Measurements from ENCODE around the gene TCF4. TPM values are rescaled to one million over a fixed set of nuclear protein-coding genes. Genes with fewer than 3 reads are reported as not detected.

The TCF4 gene
- total and polyA plus RNA-seq, 4 donors, result 4.3 to 15.3 (median 11.5) TPM

DNA sequence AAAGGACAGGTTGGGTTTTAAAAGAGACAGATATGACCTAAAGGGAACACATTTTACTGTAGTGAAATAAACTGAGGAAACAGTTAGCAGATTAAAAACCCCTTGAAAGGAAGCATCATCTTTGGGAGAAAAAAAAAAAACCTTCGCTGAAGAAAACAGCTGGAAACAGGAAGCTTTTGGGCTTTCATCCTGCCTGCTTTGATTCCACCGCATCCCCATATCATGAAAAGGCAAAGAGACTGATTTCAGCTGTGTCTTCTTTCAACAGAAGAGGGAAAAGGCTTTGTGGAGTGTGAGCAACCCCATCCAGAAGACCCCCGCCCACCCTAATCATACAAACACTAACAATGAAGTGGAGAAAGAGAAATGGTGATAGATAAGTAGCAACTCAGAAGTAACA lies 86.4 kb downstream of the TCF4 start (continued):
- TF ChIP-seq, protein P1, sequence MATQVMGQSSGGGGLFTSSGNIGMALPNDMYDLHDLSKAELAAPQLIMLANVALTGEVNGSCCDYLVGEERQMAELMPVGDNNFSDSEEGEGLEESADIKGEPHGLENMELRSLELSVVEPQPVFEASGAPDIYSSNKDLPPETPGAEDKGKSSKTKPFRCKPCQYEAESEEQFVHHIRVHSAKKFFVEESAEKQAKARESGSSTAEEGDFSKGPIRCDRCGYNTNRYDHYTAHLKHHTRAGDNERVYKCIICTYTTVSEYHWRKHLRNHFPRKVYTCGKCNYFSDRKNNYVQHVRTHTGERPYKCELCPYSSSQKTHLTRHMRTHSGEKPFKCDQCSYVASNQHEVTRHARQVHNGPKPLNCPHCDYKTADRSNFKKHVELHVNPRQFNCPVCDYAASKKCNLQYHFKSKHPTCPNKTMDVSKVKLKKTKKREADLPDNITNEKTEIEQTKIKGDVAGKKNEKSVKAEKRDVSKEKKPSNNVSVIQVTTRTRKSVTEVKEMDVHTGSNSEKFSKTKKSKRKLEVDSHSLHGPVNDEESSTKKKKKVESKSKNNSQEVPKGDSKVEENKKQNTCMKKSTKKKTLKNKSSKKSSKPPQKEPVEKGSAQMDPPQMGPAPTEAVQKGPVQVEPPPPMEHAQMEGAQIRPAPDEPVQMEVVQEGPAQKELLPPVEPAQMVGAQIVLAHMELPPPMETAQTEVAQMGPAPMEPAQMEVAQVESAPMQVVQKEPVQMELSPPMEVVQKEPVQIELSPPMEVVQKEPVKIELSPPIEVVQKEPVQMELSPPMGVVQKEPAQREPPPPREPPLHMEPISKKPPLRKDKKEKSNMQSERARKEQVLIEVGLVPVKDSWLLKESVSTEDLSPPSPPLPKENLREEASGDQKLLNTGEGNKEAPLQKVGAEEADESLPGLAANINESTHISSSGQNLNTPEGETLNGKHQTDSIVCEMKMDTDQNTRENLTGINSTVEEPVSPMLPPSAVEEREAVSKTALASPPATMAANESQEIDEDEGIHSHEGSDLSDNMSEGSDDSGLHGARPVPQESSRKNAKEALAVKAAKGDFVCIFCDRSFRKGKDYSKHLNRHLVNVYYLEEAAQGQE (IDR thresholded peaks at IDR 0.05), result no peak
- no peak for TF ChIP-seq FOXA1 (IDR thresholded peaks at IDR 0.05)
- no peak for TF ChIP-seq GABPA (IDR thresholded peaks at IDR 0.05 in 1 of 2, conservative IDR thresholded peaks at IDR 0.05 in 1 of 2)
- TF ChIP-seq, protein P2, sequence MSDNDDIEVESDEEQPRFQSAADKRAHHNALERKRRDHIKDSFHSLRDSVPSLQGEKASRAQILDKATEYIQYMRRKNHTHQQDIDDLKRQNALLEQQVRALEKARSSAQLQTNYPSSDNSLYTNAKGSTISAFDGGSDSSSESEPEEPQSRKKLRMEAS (IDR thresholded peaks at IDR 0.05), result no peak
- TF ChIP-seq SP1 (IDR thresholded peaks at IDR 0.05), result no peak

- Histone ChIP-seq H3K4me1 (ENCODE audit: control insufficient read depth in 4 of 4, insufficient read depth in 4 of 4, low read length in 3 of 4) (no peaks in the 10 kb centered on the region), H3K9me3 (ENCODE audit: control insufficient read depth in 4 of 4, low read length in 3 of 4) (no peaks in the 10 kb centered on the region), H3K27me3 (ENCODE audit: control insufficient read depth in 4 of 4, insufficient read depth in 4 of 4, low read length in 3 of 4) (no peaks in the 10 kb centered on the region), H3K27ac (ENCODE audit: low read depth in 1 of 2, low read length in 2 of 2) (peak overlapping the region; percentile 4 to 19), H3K4me3 (ENCODE audit: low read depth in 1 of 3, low read length in 3 of 3) (no peak overlapping the region), H3K9ac (ENCODE audit: low read depth in 1 of 2, low read length in 2 of 2) (no peak overlapping the region), H3K36me3 (ENCODE audit: control insufficient read depth in 4 of 4, insufficient read depth in 3 of 4, low read depth in 1 of 4, low read length in 3 of 4) (no peaks in the 10 kb centered on the region)
- WGBS, result 61% methylated on average over 4 of the region's 4 CpGs
- TF ChIP-seq TAF1 (conservative IDR thresholded peaks at IDR 0.05), result no peak
- TF ChIP-seq RAD21 (IDR thresholded peaks at IDR 0.05), result peak; percentile 12 to 18
- TF ChIP-seq YY1 (IDR thresholded peaks at IDR 0.05), result no peak
- TF ChIP-seq HNF4A (conservative IDR thresholded peaks at IDR 0.05), result no peak
- TF ChIP-seq, protein P1 (IDR thresholded peaks at IDR 0.05), result no peak
- TF ChIP-seq NR2F2 (IDR thresholded peaks at IDR 0.05), result no peak
- no peak for TF ChIP-seq FOXA1 (IDR thresholded peaks at IDR 0.05)
- TF ChIP-seq GABPA (IDR thresholded peaks at IDR 0.05 in 1 of 2, conservative IDR thresholded peaks at IDR 0.05 in 1 of 2), result no peak
- no peak for TF ChIP-seq EGR1 (IDR thresholded peaks at IDR 0.05; ENCODE audit: low read depth in 2 of 2)
- peak in 1 of 2 donors; percentile 68 for TF ChIP-seq JUND (IDR thresholded peaks at IDR 0.05)
- TF ChIP-seq FOXA2 (IDR thresholded peaks at IDR 0.05), result no peak
- no peak for TF ChIP-seq ATF3 (IDR thresholded peaks at IDR 0.05)
- TF ChIP-seq HNF4G (IDR thresholded peaks at IDR 0.05), result no peak
- TF ChIP-seq CTCF (IDR thresholded peaks at IDR 0.05; ENCODE audit: low read depth, low read length, missing input control), result no peak
- TF ChIP-seq, protein P2 (IDR thresholded peaks at IDR 0.05), result no peak
- TF ChIP-seq, protein P3, sequence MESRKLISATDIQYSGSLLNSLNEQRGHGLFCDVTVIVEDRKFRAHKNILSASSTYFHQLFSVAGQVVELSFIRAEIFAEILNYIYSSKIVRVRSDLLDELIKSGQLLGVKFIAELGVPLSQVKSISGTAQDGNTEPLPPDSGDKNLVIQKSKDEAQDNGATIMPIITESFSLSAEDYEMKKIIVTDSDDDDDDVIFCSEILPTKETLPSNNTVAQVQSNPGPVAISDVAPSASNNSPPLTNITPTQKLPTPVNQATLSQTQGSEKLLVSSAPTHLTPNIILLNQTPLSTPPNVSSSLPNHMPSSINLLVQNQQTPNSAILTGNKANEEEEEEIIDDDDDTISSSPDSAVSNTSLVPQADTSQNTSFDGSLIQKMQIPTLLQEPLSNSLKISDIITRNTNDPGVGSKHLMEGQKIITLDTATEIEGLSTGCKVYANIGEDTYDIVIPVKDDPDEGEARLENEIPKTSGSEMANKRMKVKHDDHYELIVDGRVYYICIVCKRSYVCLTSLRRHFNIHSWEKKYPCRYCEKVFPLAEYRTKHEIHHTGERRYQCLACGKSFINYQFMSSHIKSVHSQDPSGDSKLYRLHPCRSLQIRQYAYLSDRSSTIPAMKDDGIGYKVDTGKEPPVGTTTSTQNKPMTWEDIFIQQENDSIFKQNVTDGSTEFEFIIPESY (IDR thresholded peaks at IDR 0.05), result no peak
- no peak for TF ChIP-seq SP1 (IDR thresholded peaks at IDR 0.05)
- peak in 1 of 2 donors; percentile 25 for TF ChIP-seq RXRA (IDR thresholded peaks at IDR 0.05)
- DNase-seq (ENCODE audit: low spot score), result no peak
Measured at GRCh38 chr18:55500316-55501086, 87.5 kb downstream of the TCF4 start.
